CD4-positive, alpha-beta T cell (primary cell): ENCODE measurements around the gene MECR. TPM values are rescaled to one million over a fixed set of nuclear protein-coding genes. Genes with fewer than 3 reads are reported as not detected.

Experiments
- ATAC-seq: fragments of 200-7000 bp; cut with Tn5 transposase; one replicate; pipeline ENCODE4 v1.10.0; 2022; ENCODE audit warnings: mild to moderate bottlenecking; ENCODE audit not compliant: poor library complexity
- CTCF ChIA-PET: fragments of 350-600 bp; sonication (Branson Sonifier 250); formaldehyde crosslinking; loops from one replicate; lab custom pipeline; 2021; ENCODE audit warnings: antibody characterized with exemption, inconsistent platforms; lab: Charles Lee
- POLR2A ChIA-PET: fragments of 350-600 bp; sonication (Branson Sonifier 250); formaldehyde crosslinking; loops from one replicate; lab custom pipeline; 2021; ENCODE audit warnings: antibody characterized with exemption, inconsistent platforms; lab: Charles Lee
- DNase-seq, 14 experiments: peaks; one replicate each; pipeline ENCODE4 v3.0.0-alpha.2; 2013 to 2020; ENCODE audit warnings: mixed read lengths in 2 of 14
- H3K27ac ChIP-seq, 2 donors: one replicate each; pipeline versions ENCODE4 v1.5.1 to v1.7.0; 2013; ENCODE audit warnings: low read length in 2 of 2, low read depth in 1 of 2, mild to moderate bottlenecking in 1 of 2
- H3K27me3 ChIP-seq, 2 experiments: 1 replicate in 1 of 2; 2 replicates in 1 of 2; pipeline versions ENCODE4 v1.6.1 to v1.7.0; 2013; ENCODE audit warnings: low read length in 2 of 2, control low read depth in 1 of 2, mild to moderate bottlenecking in 1 of 2, moderate library complexity in 1 of 2; ENCODE audit not compliant: insufficient read depth in 2 of 2, control insufficient read depth in 1 of 2
- H3K36me3 ChIP-seq: one replicate; pipeline ENCODE4 v1.6.1; 2013; ENCODE audit warnings: low read length, control low read depth; ENCODE audit not compliant: insufficient read depth
- H3K4me1 ChIP-seq: one replicate; pipeline ENCODE4 v1.6.1; 2013; ENCODE audit warnings: low read length, control low read depth; ENCODE audit not compliant: insufficient read depth
- H3K4me3 ChIP-seq: one replicate; pipeline ENCODE4 v1.5.1; 2013; ENCODE audit warnings: mild to moderate bottlenecking, low read length, moderate library complexity
- H3K9me3 ChIP-seq, 2 experiments: 1 replicate in 1 of 2; 2 replicates in 1 of 2; pipeline versions ENCODE4 v1.6.1 to v1.7.0; 2013; ENCODE audit warnings: low read length in 2 of 2, mild to moderate bottlenecking in 2 of 2, control low read depth in 1 of 2, moderate library complexity in 1 of 2; ENCODE audit not compliant: control insufficient read depth in 1 of 2, insufficient read depth in 1 of 2
- H3K27ac Mint-ChIP-seq: one replicate; pipeline ENCODE4 v1.8.0; 2020; ENCODE audit warnings: mixed read lengths
- H3K27me3 Mint-ChIP-seq: one replicate; pipeline ENCODE4 v1.8.0; 2021; ENCODE audit warnings: mixed read lengths
- H3K36me3 Mint-ChIP-seq: one replicate; pipeline ENCODE4 v1.8.0; 2021; ENCODE audit warnings: low read depth, mixed read lengths
- H3K4me1 Mint-ChIP-seq: one replicate; pipeline ENCODE4 v1.8.0; 2021; ENCODE audit warnings: low read depth, mixed read lengths
- H3K4me3 Mint-ChIP-seq: one replicate; pipeline ENCODE4 v1.8.0; 2020; ENCODE audit warnings: mild to moderate bottlenecking, mixed read lengths
- H3K9me3 Mint-ChIP-seq: one replicate; pipeline ENCODE4 v1.8.0; 2020; ENCODE audit warnings: mixed read lengths
- intact Hi-C, 2 experiments: fragments of 100-400 bp; cut with DNase I in 1 of 2; cut with micrococcal nuclease in 1 of 2; formaldehyde crosslinking; loops; one replicate each; pipeline versions ENCODE4 v1.15.1 to v1.9.0; 2023 to 2025; cut with DNase I, micrococcal nuclease
- total RNA-seq, 174 experiments: library from RNA in 2 of 174; stranded (reverse) in 2 of 174; gene quantifications; one replicate each; pipeline ENCODE4 v1.2.3 and lab custom pipeline; 2021 to 2026
- TF ChIP-seq, protein P1 (sequence below): fragments of 200-600 bp; IDR thresholded peaks from one replicate; pipeline ENCODE4 v1.8.0; 2022; ENCODE audit warnings: antibody characterized with exemption, mild to moderate bottlenecking

MECR gene
- total RNA-seq, 2 experiments from 2014 or later: 5.5 to 6.6 TPM

DNA sequence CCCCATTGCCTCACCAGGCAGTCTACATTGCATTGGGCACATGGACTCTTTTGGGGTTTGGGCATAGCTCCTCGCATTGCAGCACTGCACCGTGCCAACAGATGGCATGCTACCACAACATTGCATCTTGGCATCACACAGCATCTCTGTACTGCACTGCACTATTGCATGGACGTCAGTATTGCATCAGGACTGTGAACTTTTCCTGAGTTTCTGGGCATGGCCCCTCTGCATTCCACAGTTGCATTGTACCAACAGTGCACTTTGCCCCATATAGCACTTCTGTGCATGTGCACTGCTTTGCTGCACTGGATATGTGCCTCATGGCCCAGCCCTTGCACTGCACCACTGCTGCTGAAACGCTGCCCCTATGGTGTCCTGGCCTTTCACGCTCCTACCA is 15.1 kb upstream of the MECR start:
- CTCF ChIA-PET: no interaction called here
- no peak overlapping the region for H3K27ac Mint-ChIP-seq
- H3K9me3 Mint-ChIP-seq: no peaks in the 10 kb centered on the region
- H3K36me3 Mint-ChIP-seq: no peaks in the 10 kb centered on the region
- no peak for DNase-seq
- Histone ChIP-seq H3K27me3 (peaks cover 3 to 5% of the 10 kb centered on the region in 2 experiments), H3K4me3 (no peak overlapping the region), H3K9me3 (no peaks in the 10 kb centered on the region), H3K36me3 (no peaks in the 10 kb centered on the region), H3K27ac (no peak overlapping the region), H3K4me1 (no peaks in the 10 kb centered on the region)
- no peak for ATAC-seq
- TF ChIP-seq, protein P1, sequence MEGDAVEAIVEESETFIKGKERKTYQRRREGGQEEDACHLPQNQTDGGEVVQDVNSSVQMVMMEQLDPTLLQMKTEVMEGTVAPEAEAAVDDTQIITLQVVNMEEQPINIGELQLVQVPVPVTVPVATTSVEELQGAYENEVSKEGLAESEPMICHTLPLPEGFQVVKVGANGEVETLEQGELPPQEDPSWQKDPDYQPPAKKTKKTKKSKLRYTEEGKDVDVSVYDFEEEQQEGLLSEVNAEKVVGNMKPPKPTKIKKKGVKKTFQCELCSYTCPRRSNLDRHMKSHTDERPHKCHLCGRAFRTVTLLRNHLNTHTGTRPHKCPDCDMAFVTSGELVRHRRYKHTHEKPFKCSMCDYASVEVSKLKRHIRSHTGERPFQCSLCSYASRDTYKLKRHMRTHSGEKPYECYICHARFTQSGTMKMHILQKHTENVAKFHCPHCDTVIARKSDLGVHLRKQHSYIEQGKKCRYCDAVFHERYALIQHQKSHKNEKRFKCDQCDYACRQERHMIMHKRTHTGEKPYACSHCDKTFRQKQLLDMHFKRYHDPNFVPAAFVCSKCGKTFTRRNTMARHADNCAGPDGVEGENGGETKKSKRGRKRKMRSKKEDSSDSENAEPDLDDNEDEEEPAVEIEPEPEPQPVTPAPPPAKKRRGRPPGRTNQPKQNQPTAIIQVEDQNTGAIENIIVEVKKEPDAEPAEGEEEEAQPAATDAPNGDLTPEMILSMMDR: no peak
- H3K27me3 Mint-ChIP-seq: peaks cover 20% of the 10 kb centered on the region
- H3K4me1 Mint-ChIP-seq: no peaks in the 10 kb centered on the region
- POLR2A ChIA-PET: no interaction called here
- intact Hi-C loops: no loop called here
- no peak overlapping the region for H3K4me3 Mint-ChIP-seq

DNA sequence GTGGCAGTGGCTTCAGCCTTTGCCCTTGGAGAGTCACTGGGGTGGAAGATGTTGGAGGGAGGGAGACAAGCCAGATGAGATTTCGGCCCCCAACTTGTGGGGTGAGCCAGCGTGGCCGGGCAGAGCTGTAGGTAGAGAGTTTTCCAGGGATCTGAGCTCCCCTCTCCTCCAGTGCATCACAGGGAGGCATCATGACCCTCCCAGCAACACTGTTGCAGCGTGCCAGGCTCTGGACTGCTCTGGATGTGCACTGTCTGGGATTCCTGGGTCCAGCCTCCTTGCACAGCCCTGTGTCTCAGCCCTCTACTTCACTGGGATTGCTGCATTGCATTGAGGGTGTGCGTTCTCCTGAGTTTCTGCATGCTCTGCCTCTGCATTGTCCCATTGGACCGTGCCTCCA is 14.5 kb upstream of the MECR start:
- no peak overlapping the region for H3K27ac ChIP-seq
- no peak for ATAC-seq
- H3K4me1 Mint-ChIP-seq: no peaks in the 10 kb centered on the region

DNA sequence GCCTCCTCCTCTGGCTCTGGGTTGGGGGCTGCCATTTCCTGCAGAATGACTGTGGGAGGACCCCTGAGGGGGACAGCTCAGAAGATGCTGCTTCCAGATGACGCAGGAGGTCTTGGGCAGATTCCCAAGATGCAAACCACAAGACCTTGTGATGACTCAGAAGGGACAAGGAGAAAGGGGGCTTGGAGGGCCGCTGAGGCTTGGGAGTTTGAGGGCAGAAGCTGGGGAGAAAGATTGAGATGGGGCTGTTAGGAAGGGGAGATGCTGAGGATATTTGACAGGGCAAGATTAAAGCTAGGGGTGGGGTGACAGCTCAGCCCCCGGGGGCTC is 13.1 kb upstream of the MECR start:
- Mint-ChIP-seq H3K9me3 (no peaks in the 10 kb centered on the region), H3K27me3 (peaks cover 36% of the 10 kb centered on the region), H3K36me3 (no peaks in the 10 kb centered on the region), H3K4me1 (peaks cover under 1% of the 10 kb centered on the region), H3K4me3 (no peak overlapping the region), H3K27ac (no peak overlapping the region)
- DNase-seq: no peak
- ATAC-seq: no peak
- intact Hi-C loops: loop anchor here in 1 of 2 experiments (5.0 kb wide), 1 partner anchor 463 kb away; no protein-coding TSS in a partner anchor
- Histone ChIP-seq H3K9me3 (no peaks in the 10 kb centered on the region), H3K4me3 (no peak overlapping the region), H3K27ac (no peak overlapping the region), H3K27me3 (peaks cover 16 to 22% of the 10 kb centered on the region in 2 experiments), H3K36me3 (no peaks in the 10 kb centered on the region), H3K4me1 (no peaks in the 10 kb centered on the region)
- POLR2A ChIA-PET: no interaction called here
- CTCF ChIA-PET: no interaction called here
- TF ChIP-seq, protein P1: no peak

More for the DNA sequence above, 14.5 kb upstream of the MECR start:
- no peaks in the 10 kb centered on the region for H3K9me3 Mint-ChIP-seq
- intact Hi-C loops: no loop called here
- ChIA-PET CTCF (no interaction called here), POLR2A (no interaction called here)
- H3K27me3 Mint-ChIP-seq: peaks cover 23% of the 10 kb centered on the region
- no peak overlapping the region for H3K4me3 Mint-ChIP-seq
- H3K4me1 ChIP-seq: no peaks in the 10 kb centered on the region
- no peak overlapping the region for H3K27ac Mint-ChIP-seq
- H3K36me3 ChIP-seq: no peaks in the 10 kb centered on the region
- no peak for DNase-seq
- H3K4me3 ChIP-seq: no peak overlapping the region
- H3K27me3 ChIP-seq: peaks cover 3 to 8% of the 10 kb centered on the region in 2 experiments
- H3K9me3 ChIP-seq: no peaks in the 10 kb centered on the region
- TF ChIP-seq, protein P1: no peak
- no peaks in the 10 kb centered on the region for H3K36me3 Mint-ChIP-seq
